H9 (cell line): ENCODE results near the gene MYNN. TPM values are rescaled to one million over a fixed set of nuclear protein-coding genes. Genes with fewer than 3 reads are reported as not detected.

Source experiments
- DNase-seq: peaks from one replicate; pipeline ENCODE4 v3.0.0-alpha.2; 2017
- H2AFZ ChIP-seq: one replicate; pipeline ENCODE4 v1.6.1; 2013; ENCODE audit warnings: mild to moderate bottlenecking, low read length, control low read depth, moderate library complexity
- H2AK5ac ChIP-seq: 2 replicates; pipeline ENCODE4 v1.6.1; 2013; ENCODE audit warnings: low read length, control low read depth, mixed read lengths; ENCODE audit not compliant: insufficient read length
- H2BK120ac ChIP-seq: one replicate; pipeline ENCODE4 v1.6.1; 2013; ENCODE audit warnings: low read depth, mild to moderate bottlenecking, low read length, control low read depth, inconsistent platforms; ENCODE audit not compliant: poor library complexity, severe bottlenecking
- H2BK12ac ChIP-seq: 2 replicates; pipeline ENCODE4 v1.6.1; 2013; ENCODE audit warnings: low read length, control low read depth, mixed read lengths, low read depth; ENCODE audit not compliant: insufficient read length
- H2BK15ac ChIP-seq: 2 replicates; pipeline ENCODE4 v1.6.1; 2013; ENCODE audit warnings: low read depth, low read length, control low read depth
- H2BK20ac ChIP-seq: one replicate; pipeline ENCODE4 v1.6.1; 2013; ENCODE audit warnings: low read depth, mild to moderate bottlenecking, low read length, control low read depth, inconsistent platforms; ENCODE audit not compliant: poor library complexity, severe bottlenecking
- H2BK5ac ChIP-seq: 2 replicates; pipeline ENCODE4 v1.6.1; 2013; ENCODE audit warnings: low read length, control low read depth, mixed read lengths; ENCODE audit not compliant: insufficient read length
- H3K14ac ChIP-seq: 2 replicates; pipeline ENCODE4 v1.6.1; 2013; ENCODE audit warnings: low read length, control low read depth; ENCODE audit not compliant: insufficient read depth
- H3K18ac ChIP-seq: 2 replicates; pipeline ENCODE4 v1.6.1; 2013; ENCODE audit warnings: low read depth, mild to moderate bottlenecking, mixed read lengths, low read length, control low read depth; ENCODE audit not compliant: insufficient read length
- H3K23ac ChIP-seq: 2 replicates; pipeline ENCODE4 v1.6.1; 2013; ENCODE audit warnings: low read length, control low read depth, mixed read lengths, low read depth; ENCODE audit not compliant: insufficient read length
- H3K23me2 ChIP-seq: 2 replicates; pipeline ENCODE4 v1.6.1; 2013; ENCODE audit warnings: low read depth, mild to moderate bottlenecking, mixed read lengths, low read length, control low read depth; ENCODE audit not compliant: insufficient read length, poor library complexity, severe bottlenecking
- H3K27ac ChIP-seq: 2 replicates; pipeline ENCODE4 v1.5.1; 2013; ENCODE audit warnings: low read length, control low read depth, mixed read lengths, low read depth; ENCODE audit not compliant: insufficient read length
- H3K27me3 ChIP-seq: 2 replicates; pipeline ENCODE4 v1.6.1; 2013; ENCODE audit warnings: low read length, control low read depth, inconsistent platforms; ENCODE audit not compliant: insufficient read depth
- H3K4ac ChIP-seq: 2 replicates; pipeline ENCODE4 v1.6.1; 2013; ENCODE audit warnings: low read depth, mild to moderate bottlenecking, control low read depth, inconsistent platforms, low read length, moderate library complexity
- H3K4me1 ChIP-seq: 2 replicates; pipeline ENCODE4 v1.6.1; 2013; ENCODE audit warnings: low read length, control low read depth, inconsistent platforms; ENCODE audit not compliant: insufficient read depth
- H3K4me2 ChIP-seq: 2 replicates; pipeline ENCODE4 v1.6.1; 2013; ENCODE audit warnings: low read length, control low read depth, mixed read lengths; ENCODE audit not compliant: insufficient read length, insufficient read depth
- H3K56ac ChIP-seq: 2 replicates; pipeline ENCODE4 v1.6.1; 2013; ENCODE audit warnings: low read depth, mild to moderate bottlenecking, mixed read lengths, low read length, control low read depth; ENCODE audit not compliant: insufficient read length
- H3K79me1 ChIP-seq: 2 replicates; pipeline ENCODE4 v1.6.1; 2013; ENCODE audit warnings: low read depth, mild to moderate bottlenecking, moderate library complexity, low read length, control low read depth, inconsistent platforms; ENCODE audit not compliant: insufficient read depth, poor library complexity, severe bottlenecking
- H3K79me2 ChIP-seq: 2 replicates; pipeline ENCODE4 v1.6.1; 2013; ENCODE audit warnings: low read length, control low read depth, inconsistent platforms; ENCODE audit not compliant: insufficient read depth
- H3K9ac ChIP-seq: 2 replicates; pipeline ENCODE4 v1.6.1; 2013; ENCODE audit warnings: low read length, control low read depth, mixed read lengths; ENCODE audit not compliant: insufficient read length; ENCODE audit errors: extremely low read depth
- H3K9me3 ChIP-seq: one replicate; pipeline ENCODE4 v1.6.1; 2013; ENCODE audit warnings: low read depth, low read length, inconsistent platforms; ENCODE audit not compliant: control insufficient read depth
- H3T11ph ChIP-seq: one replicate; pipeline ENCODE4 v1.6.1; 2013; ENCODE audit warnings: mild to moderate bottlenecking, low read length, control low read depth, inconsistent platforms
- H4K20me1 ChIP-seq: one replicate; pipeline ENCODE4 v1.6.1; 2013; ENCODE audit not compliant: control insufficient read depth, insufficient read length, insufficient read depth
- H4K5ac ChIP-seq: 2 replicates; pipeline ENCODE4 v1.6.1; 2013; ENCODE audit warnings: low read depth, mild to moderate bottlenecking, mixed read lengths, low read length, control low read depth; ENCODE audit not compliant: insufficient read length
- H4K8ac ChIP-seq: replicated peaks from 2 replicates; pipeline ENCODE4 v1.6.1; 2013; ENCODE audit warnings: low read length, control low read depth, mixed read lengths, low read depth; ENCODE audit not compliant: insufficient read length
- H4K91ac ChIP-seq: 2 replicates; pipeline ENCODE4 v1.6.1; 2013; ENCODE audit warnings: low read depth, mild to moderate bottlenecking, moderate library complexity, mixed read lengths, low read length, control low read depth; ENCODE audit not compliant: insufficient read length
- H3K27ac Mint-ChIP-seq, 3 experiments: 2 replicates in 2 of 3; 3 replicates in 1 of 3; pipeline ENCODE4 v1.8.0; 2020 to 2021; ENCODE audit warnings: mixed read lengths in 3 of 3, mild to moderate bottlenecking in 1 of 3, moderate library complexity in 1 of 3
- H3K27me3 Mint-ChIP-seq: 2 replicates; pipeline ENCODE4 v1.8.0; 2021; ENCODE audit warnings: low read depth, mild to moderate bottlenecking, moderate library complexity, mixed read lengths
- H3K36me3 Mint-ChIP-seq, 3 experiments: 2 replicates in 2 of 3; 3 replicates in 1 of 3; pipeline ENCODE4 v1.8.0; 2020 to 2021; ENCODE audit warnings: low read depth in 3 of 3, mixed read lengths in 3 of 3; ENCODE audit not compliant: insufficient read depth in 1 of 3
- H3K4me1 Mint-ChIP-seq, 2 experiments: 2 replicates each; pipeline ENCODE4 v1.8.0; 2020; ENCODE audit warnings: mixed read lengths in 2 of 2
- H3K4me3 Mint-ChIP-seq, 2 experiments: 2 replicates in 1 of 2; 3 replicates in 1 of 2; pipeline ENCODE4 v1.8.0; 2020 to 2021; ENCODE audit warnings: mild to moderate bottlenecking in 2 of 2, mixed read lengths in 2 of 2, moderate library complexity in 1 of 2
- H3K9me3 Mint-ChIP-seq, 2 experiments: 2 replicates in 1 of 2; 3 replicates in 1 of 2; pipeline ENCODE4 v1.8.0; 2020; ENCODE audit warnings: mild to moderate bottlenecking in 2 of 2, mixed read lengths in 2 of 2, moderate library complexity in 1 of 2
- CTCF ChIP-seq: fragments of 200-600 bp; sonication (generic); conservative IDR thresholded peaks from 3 replicates; pipeline ENCODE4 v1.8.0; 2021; ENCODE audit warnings: antibody characterized with exemption, mild to moderate bottlenecking
- WGBS: extraction: QIAGEN DNeasy Blood & Tissue Kit; methylation state at CpG from one replicate; pipeline ENCODE4 v1.1.7; 2013; ENCODE audit warnings: missing lambda C conversion rate, low lambda C conversion rate, mixed read lengths; ENCODE audit not compliant: insufficient read length; ENCODE audit errors: extremely low coverage; 5-methylcytosine and 5-hydroxymethylcytosine counted together
- total RNA-seq: library from RNA; stranded (reverse); gene quantifications from 2 replicates; pipeline ENCODE4 v1.2.1, GENCODE V29; 2021

Gene MYNN
- total RNA-seq, 1 experiment from 2014 or later: 15.9 TPM

GRCh38 chr3:169746924-169747323, 26.3 kb upstream of the MYNN start:
- Histone ChIP-seq H3K27me3 (no peaks in the 10 kb centered on the region), H3K14ac (no peak overlapping the region), H3T11ph (no peak overlapping the region), H3K23ac (no peak overlapping the region), H3K18ac (no peak overlapping the region), H3K4me2 (no peak overlapping the region), H4K91ac (no peak overlapping the region), H2AK5ac (no peak overlapping the region), H3K79me2 (no peaks in the 10 kb centered on the region), H2BK20ac (no peak overlapping the region), H4K20me1 (no peaks in the 10 kb centered on the region), H2BK12ac (no peak overlapping the region), H3K4ac (no peak overlapping the region), H2BK15ac (no peak overlapping the region), H3K9ac (no peak overlapping the region), H3K79me1 (no peaks in the 10 kb centered on the region), H3K56ac (no peak overlapping the region), H3K9me3 (no peaks in the 10 kb centered on the region), H2AFZ (no peak overlapping the region), H3K23me2 (no peaks in the 10 kb centered on the region), H4K5ac (no peak overlapping the region), H3K27ac (no peak overlapping the region), H2BK120ac (no peak overlapping the region), H4K8ac (no peak overlapping the region), H3K4me1 (no peaks in the 10 kb centered on the region), H2BK5ac (no peak overlapping the region)
- no peaks in the 10 kb centered on the region; the same call in 1 of the 2 replicates for H3K27me3 Mint-ChIP-seq
- no CpG with 5 or more reads among the region's 6 CpGs for WGBS
- no peak overlapping the region for H3K4me3 Mint-ChIP-seq
- H3K36me3 Mint-ChIP-seq: no peaks in the 10 kb centered on the region
- H3K27ac Mint-ChIP-seq: no peak overlapping the region
- no peak for TF ChIP-seq CTCF
- no peak for DNase-seq
- no peaks in the 10 kb centered on the region for H3K9me3 Mint-ChIP-seq
- peaks cover 11% of the 10 kb centered on the region in 2 experiments for H3K4me1 Mint-ChIP-seq
